ENCODE data around the gene SAMD11. TPM values are rescaled to one million over a fixed set of nuclear protein-coding genes. Genes with fewer than 3 reads are reported as not detected.

The SAMD11 gene
- total and polyA plus RNA-seq, 2 donors (not counting 1 experiment from before 2014, with no cell fraction given), result not detected

DNA sequence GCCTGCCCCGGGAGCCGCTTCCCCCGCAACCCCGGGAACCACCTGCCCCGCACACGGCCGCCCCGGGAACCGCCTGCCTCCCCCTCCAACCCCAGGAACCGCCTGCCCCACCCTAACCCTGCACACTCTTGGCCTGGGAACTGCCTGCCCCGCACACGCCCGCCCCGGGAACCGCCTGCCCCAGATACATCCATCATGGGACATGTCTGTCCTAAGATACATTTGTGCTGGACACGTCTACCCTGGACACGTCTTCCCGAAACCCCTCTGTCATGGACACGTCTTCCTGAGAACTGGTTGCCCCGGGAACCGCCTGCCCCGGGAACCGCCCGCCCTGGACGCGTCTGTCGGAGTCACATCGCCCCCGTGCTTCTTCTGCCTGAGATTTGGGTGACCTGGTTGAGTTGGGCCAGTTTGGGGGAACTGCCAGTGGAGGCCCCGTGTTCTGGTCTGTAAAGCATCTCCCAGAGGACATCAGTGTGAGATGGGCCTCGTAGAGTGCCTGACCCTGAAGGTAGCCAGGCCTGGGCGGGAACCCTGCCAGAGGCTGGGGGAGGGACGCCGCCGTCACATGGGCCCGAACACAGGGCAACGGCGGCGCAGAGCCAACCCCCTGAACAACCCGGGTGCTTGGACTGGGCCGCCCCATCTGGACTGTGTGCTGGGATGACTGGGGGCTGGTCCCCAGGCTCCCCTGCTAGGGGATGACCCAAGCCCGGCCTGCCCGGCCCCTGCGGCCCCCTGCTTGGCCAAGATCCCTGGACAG, 54.5 kb downstream of the SAMD11 start:
- ChIA-PET CTCF (no interaction called here), POLR2A (no interaction called here)
- Histone ChIP-seq H3K4me2 (replicated peaks; ENCODE audit: low read depth, low read length, poor library complexity, severe bottlenecking) (no peak overlapping the region), H2AFZ (ENCODE audit: insufficient read depth, low read depth, low read length, poor library complexity, severe bottlenecking) (no peak overlapping the region), H3K27me3 (replicated peaks in 1 of 4; ENCODE audit: control extremely low read depth in 1 of 4, control insufficient read depth in 3 of 4, insufficient read depth in 4 of 4, low read length in 3 of 4) (peaks cover 0 to 45% (median 10%) of the 10 kb centered on the region in 4 experiments), H3K9ac (ENCODE audit: low read length) (no peak overlapping the region), H3K27ac (ENCODE audit: low read length in 2 of 2) (no peak overlapping the region), H3K4me1 (ENCODE audit: control insufficient read depth in 2 of 2, insufficient read depth in 2 of 2, low read length in 2 of 2) (peaks cover 10% of the 10 kb centered on the region in 2 donors), H4K20me1 (ENCODE audit: control insufficient read depth, insufficient read depth, low read length, poor library complexity, severe bottlenecking) (no peaks in the 10 kb centered on the region), H3K79me2 (ENCODE audit: control insufficient read depth, insufficient read depth, low read length) (no peaks in the 10 kb centered on the region), H3K36me3 (replicated peaks in 1 of 2; ENCODE audit: control extremely low read depth in 1 of 2, control insufficient read depth in 1 of 2, extremely low read depth in 1 of 2, insufficient read depth in 2 of 2, low read length in 1 of 2) (no peaks in the 10 kb centered on the region), H3K9me3 (ENCODE audit: control extremely low read depth in 1 of 3, control insufficient read depth in 2 of 3, insufficient read depth in 1 of 3, low read length in 2 of 3) (peaks cover 0 to 11% (median 0%) of the 10 kb centered on the region in 3 donors), H3K4me3 (ENCODE audit: control extremely low read depth in 1 of 5, extremely low read depth in 1 of 5, insufficient read depth in 1 of 5, low read depth in 2 of 5, low read length in 4 of 5) (no peak overlapping the region)
- DNase-seq (no peak), ATAC-seq (ENCODE audit: low read depth) (no peak)
- H3K9me3 Mint-ChIP-seq (ENCODE audit: insufficient read depth), result no peaks in the 10 kb centered on the region
- H3K4me3 Mint-ChIP-seq, result no peak overlapping the region
- H3K4me1 Mint-ChIP-seq, result peaks cover 7% of the 10 kb centered on the region
- 95% methylated on average over 40 of the region's 44 CpGs for WGBS (ENCODE audit: insufficient coverage)
- TF ChIP-seq, protein P1, sequence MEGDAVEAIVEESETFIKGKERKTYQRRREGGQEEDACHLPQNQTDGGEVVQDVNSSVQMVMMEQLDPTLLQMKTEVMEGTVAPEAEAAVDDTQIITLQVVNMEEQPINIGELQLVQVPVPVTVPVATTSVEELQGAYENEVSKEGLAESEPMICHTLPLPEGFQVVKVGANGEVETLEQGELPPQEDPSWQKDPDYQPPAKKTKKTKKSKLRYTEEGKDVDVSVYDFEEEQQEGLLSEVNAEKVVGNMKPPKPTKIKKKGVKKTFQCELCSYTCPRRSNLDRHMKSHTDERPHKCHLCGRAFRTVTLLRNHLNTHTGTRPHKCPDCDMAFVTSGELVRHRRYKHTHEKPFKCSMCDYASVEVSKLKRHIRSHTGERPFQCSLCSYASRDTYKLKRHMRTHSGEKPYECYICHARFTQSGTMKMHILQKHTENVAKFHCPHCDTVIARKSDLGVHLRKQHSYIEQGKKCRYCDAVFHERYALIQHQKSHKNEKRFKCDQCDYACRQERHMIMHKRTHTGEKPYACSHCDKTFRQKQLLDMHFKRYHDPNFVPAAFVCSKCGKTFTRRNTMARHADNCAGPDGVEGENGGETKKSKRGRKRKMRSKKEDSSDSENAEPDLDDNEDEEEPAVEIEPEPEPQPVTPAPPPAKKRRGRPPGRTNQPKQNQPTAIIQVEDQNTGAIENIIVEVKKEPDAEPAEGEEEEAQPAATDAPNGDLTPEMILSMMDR (IDR thresholded peaks at IDR 0.05), result no peak
- no peak for TF ChIP-seq EZH2 (IDR thresholded peaks at IDR 0.05; ENCODE audit: borderline replicate concordance, insufficient read depth, low read depth, low read length, poor library complexity, severe bottlenecking)
- intact Hi-C loops (cut with micrococcal nuclease), result no loop called here
- no peak overlapping the region for H3K27ac Mint-ChIP-seq
- H3K27me3 Mint-ChIP-seq, result peaks cover 26% of the 10 kb centered on the region
